Measurements from ENCODE around the gene REEP3. TPM values are rescaled to one million over a fixed set of nuclear protein-coding genes. Genes with fewer than 3 reads are reported as not detected.
"Not testable (repeated sequence)": the region's sequence is repeated elsewhere in the genome, so short reads cannot be mapped to it uniquely, and the experiment has no call there.

The REEP3 gene
- total RNA-seq, 1 experiment from 2014 or later, result 33.0 TPM

- DNase-seq (ENCODE audit: extremely low read depth, low read depth), result no peak
Observed at GRCh38 chr10:63653747-63654146, 132.5 kb downstream of the REEP3 start.

- no peak for DNase-seq (ENCODE audit: extremely low read depth, low read depth)
Observed at GRCh38 chr10:63657761-63658160, 136.6 kb downstream of the REEP3 start.

GRCh38 chr10:63660941-63661340 is 139.7 kb downstream of the REEP3 start:
- DNase-seq (ENCODE audit: extremely low read depth, low read depth), result not testable (repeated sequence)

- DNase-seq (ENCODE audit: extremely low read depth, low read depth), result no peak
Observed at GRCh38 chr10:63661347-63661746, 140.1 kb downstream of the REEP3 start.

- DNase-seq (ENCODE audit: extremely low read depth, low read depth), result no peak
Observed at GRCh38 chr10:63664341-63664885, 143.2 kb downstream of the REEP3 start.

- not testable (repeated sequence) for DNase-seq (ENCODE audit: extremely low read depth, low read depth)
Observed at GRCh38 chr10:63665006-63665580, 143.9 kb downstream of the REEP3 start.

GRCh38 chr10:63665670-63666134 is 144.5 kb downstream of the REEP3 start:
- no peak for DNase-seq (ENCODE audit: extremely low read depth, low read depth)

GRCh38 chr10:63666836-63667383 is 145.7 kb downstream of the REEP3 start:
- DNase-seq (ENCODE audit: extremely low read depth, low read depth), result no peak

- DNase-seq (ENCODE audit: extremely low read depth, low read depth), result no peak
Observed at GRCh38 chr10:63667596-63668480, 146.6 kb downstream of the REEP3 start.

- no peak for DNase-seq (ENCODE audit: extremely low read depth, low read depth)
Observed at GRCh38 chr10:63670291-63670898, 149.2 kb downstream of the REEP3 start.

- no peak for DNase-seq (ENCODE audit: extremely low read depth, low read depth)
Observed at GRCh38 chr10:63671317-63671937, 150.2 kb downstream of the REEP3 start.

- no peak for DNase-seq (ENCODE audit: extremely low read depth, low read depth)
Observed at GRCh38 chr10:63672491-63672890, 151.3 kb downstream of the REEP3 start.

GRCh38 chr10:63673246-63673645 is 152.0 kb downstream of the REEP3 start:
- DNase-seq (ENCODE audit: extremely low read depth, low read depth), result no peak

GRCh38 chr10:63673846-63674245 is 152.6 kb downstream of the REEP3 start:
- DNase-seq (ENCODE audit: extremely low read depth, low read depth), result no peak

Small RNAs within 50 kb of the gene (small RNA-seq; reads per million reads assigned to genes)
- 0 reads per million in 2 experiments for gene AC022022.1

Other genes starting within 250 kb of the REEP3 start
- 65.5 and 66.0 TPM in 2 replicates for gene JMJD1C, start 55.4 kb upstream of the REEP3 start, total RNA-seq (2014; rRNA removed; shearing (Covaris generic))

All from NCI-H460 (cell line).